Kidney (tissue), 14 donors: Measurements from ENCODE around the gene CHAC1. TPM values are rescaled to one million over a fixed set of nuclear protein-coding genes. Genes with fewer than 3 reads are reported as not detected.

ENCODE experiments used
- DNase-seq, 5 donors: peaks; one replicate each; pipeline ENCODE4 v3.0.0-alpha.2; 2013 to 2020
- FAIRE-seq: peaks from 2 replicates; lab custom pipeline; 2012; peaks lifted over from hg19 to GRCh38; lab: Jason Lieb, UNC
- H3K27ac ChIP-seq, 2 donors: one replicate each; pipeline ENCODE4 v1.7.0; 2013; ENCODE audit warnings: low read depth in 2 of 2, low read length in 2 of 2, inconsistent platforms in 1 of 2
- H3K27me3 ChIP-seq: one replicate; pipeline ENCODE4 v1.7.1; 2013; ENCODE audit warnings: low read length, inconsistent platforms; ENCODE audit not compliant: control insufficient read depth, insufficient read depth
- H3K36me3 ChIP-seq, 3 donors: one replicate each; pipeline versions ENCODE4 v1.7.0 to v1.7.1; 2013; ENCODE audit warnings: low read length in 3 of 3, control low read depth in 1 of 3, inconsistent platforms in 1 of 3; ENCODE audit not compliant: insufficient read depth in 3 of 3, control insufficient read depth in 2 of 3
- H3K4me1 ChIP-seq, 3 donors: one replicate each; pipeline versions ENCODE4 v1.7.0 to v1.7.1; 2013; ENCODE audit warnings: low read length in 3 of 3, inconsistent platforms in 1 of 3, low read depth in 1 of 3; ENCODE audit not compliant: control insufficient read depth in 2 of 3, insufficient read depth in 2 of 3
- H3K4me3 ChIP-seq, 3 donors: one replicate each; pipeline versions ENCODE4 v1.7.0 to v1.8.1; 2013; ENCODE audit warnings: low read length in 3 of 3, control low read depth in 1 of 3, inconsistent platforms in 1 of 3
- H3K9ac ChIP-seq, 3 donors: one replicate each; pipeline versions ENCODE4 v1.7.0 to v1.7.1; 2013; ENCODE audit warnings: low read length in 3 of 3, control low read depth in 1 of 3, inconsistent platforms in 1 of 3
- H3K9me3 ChIP-seq, 3 donors: one replicate each; pipeline versions ENCODE4 v1.7.0 to v1.7.1; 2013; ENCODE audit warnings: low read length in 3 of 3, control low read depth in 1 of 3, inconsistent platforms in 1 of 3; ENCODE audit not compliant: control insufficient read depth in 2 of 3, insufficient read depth in 1 of 3
- CTCF ChIP-seq: IDR thresholded peaks from 3 replicates; pipeline ENCODE4 v1.5.1; 2012; ENCODE audit warnings: mild to moderate bottlenecking, moderate library complexity, borderline replicate concordance; ENCODE audit not compliant: insufficient read depth; ENCODE audit errors: extremely low read depth
- intact Hi-C: fragments of 100-400 bp; cut with DNase I; formaldehyde crosslinking; loops from one replicate; pipeline ENCODE4 v1.11.1; 2022
- polyA plus RNA-seq: library from polyadenylated mRNA; stranded (reverse); fragments of 350-450 nt; fragmentation: Illumina TruSeq; extraction: RNeasy Lipid Tissue Mini Kit (QIAGEN cat#74804); gene quantifications from one replicate; pipeline ENCODE4 v1.2.3, GENCODE V29; 2014; ENCODE audit warnings: low read depth, low replicate concordance; ENCODE audit not compliant: insufficient read depth
- total RNA-seq: library from RNA; stranded (reverse); fragmentation: NEBNext Ultra II Directional; extraction: Animal tissue kit (Norgen Biotek cat#: 25700); gene quantifications from one replicate; pipeline ENCODE4 v1.2.1, GENCODE V29; 2021
- donor health status: control.
- donor health status: control.
- donor health status: control.
- donor health status: control.
- donor health status: control.
- donor health status: DM: yes; HTN: yes; CAD: no.
- donor health status: Normal renal cell carcinoma (clear cell type).

Gene CHAC1
- total and polyA plus RNA-seq, 2 donors from 2014 or later, result 4.7 to 21.1 TPM

- Histone ChIP-seq H3K36me3 (peaks cover 9 to 36% (median 28%) of the 10 kb centered on the region in 3 donors), H3K9me3 (no peaks in the 10 kb centered on the region), H3K27ac (no peak overlapping the region), H3K9ac (no peak overlapping the region), H3K4me3 (no peak overlapping the region), H3K27me3 (no peaks in the 10 kb centered on the region), H3K4me1 (peaks cover 0 to 2% (median 0%) of the 10 kb centered on the region in 3 donors)
- DNase-seq (no peak), FAIRE-seq (no peak)
- intact Hi-C loops, result no loop called here
- no peak for TF ChIP-seq CTCF
These were observed 34.9 kb downstream of the CHAC1 start for GRCh38 chr15:40988156-40988555.

- Histone ChIP-seq H3K27me3 (no peaks in the 10 kb centered on the region), H3K4me3 (no peak overlapping the region), H3K4me1 (peaks cover 0 to 2% (median 0%) of the 10 kb centered on the region in 3 donors), H3K36me3 (peaks cover 6 to 21% (median 17%) of the 10 kb centered on the region in 3 donors), H3K9me3 (no peaks in the 10 kb centered on the region), H3K9ac (no peak overlapping the region), H3K27ac (no peak overlapping the region)
- TF ChIP-seq CTCF, result no peak
- intact Hi-C loops, result no loop called here
- FAIRE-seq (no peak), DNase-seq (no peak)
These were observed 36.8 kb downstream of the CHAC1 start for GRCh38 chr15:40990080-40990479.

- TF ChIP-seq CTCF, result no peak
- no peak overlapping the region for H3K27ac ChIP-seq
These were observed 37.5 kb downstream of the CHAC1 start for GRCh38 chr15:40990789-40991188.

GRCh38 chr15:40991355-40991754 lies 38.1 kb downstream of the CHAC1 start:
- no peak for FAIRE-seq
- H3K36me3 ChIP-seq, result peaks cover 10 to 11% (median 11%) of the 10 kb centered on the region in 3 donors
- intact Hi-C loops, result no loop called here

More at GRCh38 chr15:40990789-40991188, 37.5 kb downstream of the CHAC1 start:
- H3K4me3 ChIP-seq, result no peak overlapping the region
- H3K4me1 ChIP-seq, result peaks cover 0 to 2% (median 0%) of the 10 kb centered on the region in 3 donors
- H3K36me3 ChIP-seq, result peaks cover 11 to 14% (median 13%) of the 10 kb centered on the region in 3 donors
- DNase-seq (no peak), FAIRE-seq (no peak)
- intact Hi-C loops, result no loop called here
- no peaks in the 10 kb centered on the region for H3K9me3 ChIP-seq
- no peak overlapping the region for H3K9ac ChIP-seq
- no peaks in the 10 kb centered on the region for H3K27me3 ChIP-seq

More at GRCh38 chr15:40991355-40991754, 38.1 kb downstream of the CHAC1 start:
- no peak overlapping the region for H3K9ac ChIP-seq
- no peak overlapping the region for H3K4me3 ChIP-seq
- H3K27ac ChIP-seq, result no peak overlapping the region
- H3K9me3 ChIP-seq, result no peaks in the 10 kb centered on the region
- TF ChIP-seq CTCF, result no peak
- no peaks in the 10 kb centered on the region for H3K27me3 ChIP-seq
- H3K4me1 ChIP-seq, result peaks cover 0 to 2% (median 0%) of the 10 kb centered on the region in 3 donors
- DNase-seq, result no peak
